ENCODE data around the gene NUDCD2. TPM values are rescaled to one million over a fixed set of nuclear protein-coding genes. Genes with fewer than 3 reads are reported as not detected.

NUDCD2 gene
- total and polyA plus RNA-seq, 2 donors (not counting 3 experiments of a cell fraction or from before 2014, with no cell fraction given) = 3.9 to 50.3 TPM

- FAIRE-seq (no peak), DNase-seq (ENCODE audit: low read depth, low spot score) (no peak)
- no peaks in the 10 kb centered on the region for H3K27me3 ChIP-seq (ENCODE audit: control insufficient read depth in 2 of 2, insufficient read depth in 2 of 2, low read length in 2 of 2)
- no peaks in the 10 kb centered on the region for H4K20me1 ChIP-seq (replicated peaks; ENCODE audit: control insufficient read depth, extremely low read depth, insufficient read depth, low read length)
- H3K9ac ChIP-seq (replicated peaks; ENCODE audit: extremely low read depth, insufficient read depth, low read length) = no peak overlapping the region
- H3K9me3 ChIP-seq (replicated peaks; ENCODE audit: control insufficient read depth, insufficient read depth, low read length) = no peaks in the 10 kb centered on the region
- dilution Hi-C loops (cut with MboI; ENCODE audit: extremely low pct_ligation_motif_present, low sequenced_read_pairs) = no loop called here
- H3K79me2 ChIP-seq (ENCODE audit: control insufficient read depth, insufficient read depth, low read length) = no peaks in the 10 kb centered on the region
- no TSS peak for BruUV-seq (replicated peaks)
- TF ChIP-seq GATA2 (IDR thresholded peaks at IDR 0.05; ENCODE audit: insufficient read depth, insufficient read length, low read depth, low read length) = peak; percentile 16
- TF ChIP-seq FOS (IDR thresholded peaks at IDR 0.05; ENCODE audit: borderline replicate concordance, insufficient read depth, low read length) = peak; percentile 6
- no peak for TF ChIP-seq EZH2 (IDR thresholded peaks at IDR 0.05; ENCODE audit: borderline replicate concordance, low read depth, low read length, severe bottlenecking)
- no peaks in the 10 kb centered on the region for H3K9me1 ChIP-seq (replicated peaks; ENCODE audit: control insufficient read depth, extremely low read depth, insufficient read depth, low read length)
- H3K4me1 ChIP-seq (ENCODE audit: control insufficient read depth, extremely low read depth, insufficient read depth, low read length) = peaks cover 7% of the 10 kb centered on the region
- ChIA-PET POLR2A (no interaction called here), CTCF (interaction anchor here (0.7 to 2.3 kb wide), 4 partner anchors 10 to 26 kb away, joined by 3 to 11 read pairs (median 4); no protein-coding TSS in a partner anchor)
- intact Hi-C loops (cut with micrococcal nuclease) = no loop called here
- H3K4me2 ChIP-seq (ENCODE audit: insufficient read depth, low read length) = no peak overlapping the region
- H3K4me3 ChIP-seq (replicated peaks in 1 of 3; ENCODE audit: insufficient read depth in 1 of 3, low read depth in 1 of 3, low read length in 3 of 3) = no peak overlapping the region
- H3K36me3 ChIP-seq (ENCODE audit: control insufficient read depth in 2 of 2, extremely low read depth in 1 of 2, insufficient read depth in 2 of 2, low read length in 2 of 2) = no peaks in the 10 kb centered on the region
- no peak overlapping the region for H3K27ac ChIP-seq (ENCODE audit: insufficient read depth, low read depth, low read length)
- H2AFZ ChIP-seq (ENCODE audit: low read depth, low read length) = no peak overlapping the region
Observed at GRCh38 chr5:163498886-163499285, 39.0 kb upstream of the NUDCD2 start.

GRCh38 chr5:163497315-163497714, 37.4 kb upstream of the NUDCD2 start:
- no peak overlapping the region for H3K9ac ChIP-seq (replicated peaks; ENCODE audit: extremely low read depth, insufficient read depth, low read length)
- TF ChIP-seq MYC (IDR thresholded peaks at IDR 0.05; ENCODE audit: low read depth, low read length) (no peak), CTCF (IDR thresholded peaks at IDR 0.05; ENCODE audit: extremely low read depth in 1 of 2, insufficient read depth in 1 of 2, low read depth in 1 of 2, low read length in 2 of 2) (no peak), MAX (IDR thresholded peaks at IDR 0.05; ENCODE audit: insufficient read depth, insufficient read length) (no peak), JUN (IDR thresholded peaks at IDR 0.05; ENCODE audit: borderline replicate concordance, insufficient read depth, insufficient read length, low read depth) (no peak), EZH2 (IDR thresholded peaks at IDR 0.05; ENCODE audit: borderline replicate concordance, low read depth, low read length, severe bottlenecking) (no peak), POLR2AphosphoS5 (IDR thresholded peaks at IDR 0.05; ENCODE audit: insufficient read depth, low read depth, low read length) (no peak), POLR2A (IDR thresholded peaks at IDR 0.05; ENCODE audit: low read depth, low read length) (no peak), GATA2 (IDR thresholded peaks at IDR 0.05; ENCODE audit: insufficient read depth, insufficient read length, low read depth, low read length) (no peak), FOS (IDR thresholded peaks at IDR 0.05; ENCODE audit: borderline replicate concordance, insufficient read depth, low read length) (no peak)
- H3K4me2 ChIP-seq (ENCODE audit: insufficient read depth, low read length) = no peak overlapping the region
- FAIRE-seq (no peak), DNase-seq (ENCODE audit: low read depth, low spot score) (no peak)
- H4K20me1 ChIP-seq (replicated peaks; ENCODE audit: control insufficient read depth, extremely low read depth, insufficient read depth, low read length) = no peaks in the 10 kb centered on the region
- BruUV-seq (replicated peaks) = no TSS peak
- H3K27me3 ChIP-seq (ENCODE audit: control insufficient read depth in 2 of 2, insufficient read depth in 2 of 2, low read length in 2 of 2) = no peaks in the 10 kb centered on the region
- H3K4me1 ChIP-seq (ENCODE audit: control insufficient read depth, extremely low read depth, insufficient read depth, low read length) = no peaks in the 10 kb centered on the region
- intact Hi-C loops (cut with micrococcal nuclease) (no loop called here), dilution Hi-C loops (cut with MboI; ENCODE audit: extremely low pct_ligation_motif_present, low sequenced_read_pairs) (no loop called here)
- H3K36me3 ChIP-seq (ENCODE audit: control insufficient read depth in 2 of 2, extremely low read depth in 1 of 2, insufficient read depth in 2 of 2, low read length in 2 of 2) = no peaks in the 10 kb centered on the region
- H3K9me3 ChIP-seq (replicated peaks; ENCODE audit: control insufficient read depth, insufficient read depth, low read length) = no peaks in the 10 kb centered on the region
- no peaks in the 10 kb centered on the region for H3K9me1 ChIP-seq (replicated peaks; ENCODE audit: control insufficient read depth, extremely low read depth, insufficient read depth, low read length)
- H3K4me3 ChIP-seq (replicated peaks in 1 of 3; ENCODE audit: insufficient read depth in 1 of 3, low read depth in 1 of 3, low read length in 3 of 3) = no peak overlapping the region
- ChIA-PET POLR2A (no interaction called here), CTCF (no interaction called here)
- no peak overlapping the region for H2AFZ ChIP-seq (ENCODE audit: low read depth, low read length)
- no peak overlapping the region for H3K27ac ChIP-seq (ENCODE audit: insufficient read depth, low read depth, low read length)
- H3K79me2 ChIP-seq (ENCODE audit: control insufficient read depth, insufficient read depth, low read length) = no peaks in the 10 kb centered on the region

Measured in endothelial cell of umbilical vein (primary cell).